ENCODE data around the gene CTTNBP2. TPM values are rescaled to one million over a fixed set of nuclear protein-coding genes. Genes with fewer than 3 reads are reported as not detected.

CTTNBP2 gene
- total and polyA plus RNA-seq, 2 of the 4 experiments (the other 2 are of a cell fraction) = 6.6 to 11.3 TPM

GRCh38 chr7:117800406-117800805 is 72.8 kb downstream of the CTTNBP2 start:
- Histone ChIP-seq H4K20me1 (ENCODE audit: insufficient read depth, low read length) (no peaks in the 10 kb centered on the region), H3K4me3 (ENCODE audit: insufficient read depth, low read depth, low read length) (no peak overlapping the region), H4K91ac (ENCODE audit: insufficient read depth, low read depth, low read length) (no peak overlapping the region), H3K36me3 (ENCODE audit: control insufficient read depth, insufficient read depth, low read length) (0 out of 2 replicates have a peak, but pooled peaks cover 1% of the 10 kb centered on the region), H2BK20ac (ENCODE audit: low read depth, low read length) (no peak overlapping the region), H3K4me2 (ENCODE audit: low read depth, low read length) (no peak overlapping the region), H3K27ac (ENCODE audit: insufficient read depth, low read length) (no peak overlapping the region), H4K5ac (ENCODE audit: low read depth, low read length) (no peak overlapping the region), H2BK15ac (ENCODE audit: low read depth, low read length) (no peak overlapping the region), H3K9ac (ENCODE audit: low read depth, low read length) (no peak overlapping the region), H3K9me3 (ENCODE audit: control insufficient read depth, insufficient read depth, low read length) (no peaks in the 10 kb centered on the region), H2AK5ac (ENCODE audit: low read depth, low read length) (no peak overlapping the region), H2BK120ac (ENCODE audit: low read depth, low read length) (no peak overlapping the region), H2AK9ac (replicated peaks; ENCODE audit: low read depth, low read length, poor library complexity) (no peak overlapping the region), H3K14ac (replicated peaks; ENCODE audit: low read depth, low read length) (no peak overlapping the region), H2AFZ (replicated peaks; ENCODE audit: low read length, poor library complexity) (no peak overlapping the region), H3K4me1 (ENCODE audit: control insufficient read depth, insufficient read depth, low read length) (no peaks in the 10 kb centered on the region), H3K4ac (ENCODE audit: low read depth, low read length) (no peak overlapping the region), H4K8ac (ENCODE audit: low read depth in 2 of 2, low read length in 2 of 2) (no peak overlapping the region), H3K23ac (ENCODE audit: low read depth, low read length) (no peak overlapping the region), H3K56ac (ENCODE audit: extremely low read depth, insufficient read depth, low read length) (no peak overlapping the region), H3K9me1 (ENCODE audit: insufficient read depth, low read length) (peaks cover 2% of the 10 kb centered on the region; the same call in 1 of the 2 replicates), H3K79me1 (ENCODE audit: low read depth in 1 of 2, low read length in 2 of 2) (peaks cover 0 to 8% of the 10 kb centered on the region in 2 experiments; a peak in 1 of 4 replicates), H3K18ac (ENCODE audit: low read depth, low read length) (no peak overlapping the region), H2BK5ac (ENCODE audit: low read depth, low read length, poor library complexity, severe bottlenecking) (no peak overlapping the region), H3K27me3 (ENCODE audit: control insufficient read depth, insufficient read depth, low read length) (no peaks in the 10 kb centered on the region)
- ChIA-PET CTCF (no interaction called here), POLR2A (ENCODE audit: unreplicated experiment) (no interaction called here)
- intact Hi-C loops (cut with micrococcal nuclease) (no loop called here), dilution Hi-C loops (cut with HindIII; ENCODE audit: low sequenced_read_pairs, unreplicated experiment) (no loop called here), in situ Hi-C loops (cut with MboI; ENCODE audit: low sequenced_read_pairs) (no loop called here)
- WGBS, 2 experiments (ENCODE audit: extremely low coverage in 2 of 2, insufficient read length in 1 of 2) = no CpG with 5 or more reads among the region's 3 CpGs
- no peak for ATAC-seq (ENCODE audit: low read depth)
- DNase-seq = no peak
- TF ChIP-seq, protein P1, sequence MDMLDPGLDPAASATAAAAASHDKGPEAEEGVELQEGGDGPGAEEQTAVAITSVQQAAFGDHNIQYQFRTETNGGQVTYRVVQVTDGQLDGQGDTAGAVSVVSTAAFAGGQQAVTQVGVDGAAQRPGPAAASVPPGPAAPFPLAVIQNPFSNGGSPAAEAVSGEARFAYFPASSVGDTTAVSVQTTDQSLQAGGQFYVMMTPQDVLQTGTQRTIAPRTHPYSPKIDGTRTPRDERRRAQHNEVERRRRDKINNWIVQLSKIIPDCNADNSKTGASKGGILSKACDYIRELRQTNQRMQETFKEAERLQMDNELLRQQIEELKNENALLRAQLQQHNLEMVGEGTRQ (IDR thresholded peaks at IDR 0.05; ENCODE audit: low read depth, low read length) = no peak
- TF ChIP-seq RFX5 (IDR thresholded peaks at IDR 0.05; ENCODE audit: low read depth, low read length) = no peak
- TF ChIP-seq SMC3 (IDR thresholded peaks at IDR 0.05; ENCODE audit: low read depth, low read length) = no peak
- TF ChIP-seq RAD21 (IDR thresholded peaks at IDR 0.05; ENCODE audit: low read length) = no peak
- no peak for TF ChIP-seq FOS (IDR thresholded peaks at IDR 0.05; ENCODE audit: low read depth, low read length)
- TF ChIP-seq POLR2A (IDR thresholded peaks at IDR 0.05; ENCODE audit: low read depth, low read length) = no peak
- no TSS peak for BruUV-seq (replicated peaks)
